IMR-90 (cell line): ENCODE data around the gene DDX31. TPM values are rescaled to one million over a fixed set of nuclear protein-coding genes. Genes with fewer than 3 reads are reported as not detected.

Source experiments
- ATAC-seq: fragments of 200-7000 bp; cut with Tn5 transposase; 2 replicates; pipeline ENCODE4 v1.9.1; 2020; ENCODE audit warnings: low read depth, mild to moderate bottlenecking, moderate library complexity
- BruUV-seq: library from RNA; stranded (reverse); fragments of 400-500 nt; replicated peaks from 2 replicates; lab custom pipeline; 2021; lab: Mats Ljungman, UMichigan
- CTCF ChIA-PET: fragments of 300-600 bp; formaldehyde crosslinking; extraction: SDS; loops from one replicate; lab custom pipeline; 2021; ENCODE audit warnings: antibody characterized with exemption; lab: Yijun Ruan, JAX
- POLR2A ChIA-PET: fragments of 300-600 bp; sonication (Branson Sonifier 250); formaldehyde crosslinking; loops from one replicate; lab custom pipeline; 2022; ENCODE audit warnings: antibody characterized with exemption; ENCODE audit not compliant: unreplicated experiment; lab: Charles Lee
- DNase-seq: peaks from one replicate; pipeline ENCODE4 v3.0.0; 2013
- H2AFZ ChIP-seq: replicated peaks from 2 replicates; pipeline ENCODE3; 2013; ENCODE audit warnings: low read length, mild to moderate bottlenecking; ENCODE audit not compliant: poor library complexity
- H2AK5ac ChIP-seq: 2 replicates; pipeline ENCODE4 v1.6.1; 2013; ENCODE audit warnings: low read depth, low read length, inconsistent platforms
- H2AK9ac ChIP-seq: replicated peaks from 2 replicates; pipeline ENCODE3; 2013; ENCODE audit warnings: mild to moderate bottlenecking, low read depth, low read length, moderate library complexity; ENCODE audit not compliant: poor library complexity
- H2BK120ac ChIP-seq: 2 replicates; pipeline ENCODE4 v1.6.1; 2013; ENCODE audit warnings: low read depth, low read length, inconsistent platforms
- H2BK15ac ChIP-seq: 3 replicates; pipeline ENCODE4 v1.6.1; 2013; ENCODE audit warnings: low read depth, low read length, inconsistent platforms
- H2BK20ac ChIP-seq: 2 replicates; pipeline ENCODE4 v1.6.1; 2013; ENCODE audit warnings: low read depth, mild to moderate bottlenecking, inconsistent platforms, low read length, moderate library complexity
- H2BK5ac ChIP-seq: 2 replicates; pipeline ENCODE4 v1.6.1; 2013; ENCODE audit warnings: mild to moderate bottlenecking, low read depth, low read length, inconsistent platforms; ENCODE audit not compliant: poor library complexity, severe bottlenecking
- H3K14ac ChIP-seq: replicated peaks from 2 replicates; pipeline ENCODE4 v1.6.1; 2013; ENCODE audit warnings: low read depth, low read length, inconsistent platforms
- H3K18ac ChIP-seq: 2 replicates; pipeline ENCODE4 v1.6.1; 2013; ENCODE audit warnings: low read depth, low read length, control low read depth
- H3K23ac ChIP-seq: 2 replicates; pipeline ENCODE4 v1.6.1; 2013; ENCODE audit warnings: low read depth, low read length, inconsistent platforms
- H3K27ac ChIP-seq: 2 replicates; pipeline ENCODE4 v1.5.1; 2013; ENCODE audit warnings: mild to moderate bottlenecking, control low read depth, low read length; ENCODE audit not compliant: insufficient read depth
- H3K27me3 ChIP-seq: 2 replicates; pipeline ENCODE4 v1.6.1; 2013; ENCODE audit warnings: low read length; ENCODE audit not compliant: control insufficient read depth, insufficient read depth
- H3K36me3 ChIP-seq: 2 replicates; pipeline ENCODE4 v1.6.1; 2013; ENCODE audit warnings: low read length, mixed read lengths; ENCODE audit not compliant: control insufficient read depth, insufficient read depth
- H3K4ac ChIP-seq: 2 replicates; pipeline ENCODE4 v1.6.1; 2013; ENCODE audit warnings: low read depth, low read length, inconsistent platforms
- H3K4me1 ChIP-seq: 2 replicates; pipeline ENCODE4 v1.6.1; 2013; ENCODE audit warnings: low read length, mixed read lengths; ENCODE audit not compliant: control insufficient read depth, insufficient read depth
- H3K4me2 ChIP-seq: 2 replicates; pipeline ENCODE4 v1.6.1; 2013; ENCODE audit warnings: low read depth, mild to moderate bottlenecking, control low read depth, low read length, moderate library complexity
- H3K4me3 ChIP-seq: 2 replicates; pipeline ENCODE4 v1.5.1; 2013; ENCODE audit warnings: low read depth, mild to moderate bottlenecking, control low read depth, low read length, moderate library complexity; ENCODE audit not compliant: insufficient read depth
- H3K56ac ChIP-seq: 2 replicates; pipeline ENCODE4 v1.6.1; 2013; ENCODE audit warnings: low read length, inconsistent platforms; ENCODE audit not compliant: insufficient read depth; ENCODE audit errors: extremely low read depth
- H3K79me1 ChIP-seq, 2 experiments: 2 replicates each; pipeline ENCODE4 v1.6.1; 2013; ENCODE audit warnings: low read length in 2 of 2, inconsistent platforms in 1 of 2, low read depth in 1 of 2
- H3K9ac ChIP-seq: 2 replicates; pipeline ENCODE4 v1.6.1; 2013; ENCODE audit warnings: low read depth, low read length, control low read depth
- H3K9me1 ChIP-seq: 2 replicates; pipeline ENCODE4 v1.6.1; 2013; ENCODE audit warnings: low read length, inconsistent platforms; ENCODE audit not compliant: insufficient read depth
- H3K9me3 ChIP-seq: 2 replicates; pipeline ENCODE4 v1.6.1; 2013; ENCODE audit warnings: low read length; ENCODE audit not compliant: control insufficient read depth, insufficient read depth
- H4K20me1 ChIP-seq: 2 replicates; pipeline ENCODE4 v1.6.1; 2013; ENCODE audit warnings: low read length, inconsistent platforms; ENCODE audit not compliant: insufficient read depth
- H4K5ac ChIP-seq: 2 replicates; pipeline ENCODE4 v1.6.1; 2013; ENCODE audit warnings: mild to moderate bottlenecking, low read depth, low read length, control low read depth
- H4K8ac ChIP-seq, 2 experiments: 2 replicates each; pipeline ENCODE4 v1.6.1; 2013; ENCODE audit warnings: low read depth in 2 of 2, low read length in 2 of 2, control low read depth in 1 of 2, inconsistent platforms in 1 of 2
- H4K91ac ChIP-seq: 2 replicates; pipeline ENCODE4 v1.6.1; 2013; ENCODE audit warnings: low read depth, low read length, inconsistent platforms; ENCODE audit not compliant: insufficient read depth
- MXI1 ChIP-seq: IDR thresholded peaks from 2 replicates; pipeline ENCODE4 v1.6.1; 2012; ENCODE audit warnings: low read depth, mild to moderate bottlenecking, low read length, moderate library complexity, borderline replicate concordance
- RFX5 ChIP-seq: IDR thresholded peaks from 2 replicates; pipeline ENCODE4 v1.8.0; 2012; ENCODE audit warnings: low read depth, mild to moderate bottlenecking, low read length, moderate library complexity
- whole genome bisulfite sequencing, 2 experiments: methylation state at CpG; one replicate each; pipeline versions ENCODE4 v1.1.5 to v1.1.7; 2013; ENCODE audit warnings: missing lambda C conversion rate in 2 of 2; ENCODE audit not compliant: insufficient read length in 1 of 2; ENCODE audit errors: extremely low coverage in 2 of 2; 5-methylcytosine and 5-hydroxymethylcytosine counted together
- dilution Hi-C: fragments of 300-500 bp; cut with HindIII; formaldehyde crosslinking; loops from one replicate; pipeline ENCODE4 v1.14.3; 2018; ENCODE audit warnings: low sequenced_read_pairs; ENCODE audit not compliant: unreplicated experiment
- in situ Hi-C: fragments of 300-500 bp; cut with MboI; formaldehyde crosslinking; loops from 3 replicates; pipeline ENCODE4 v1.14.3; 2019; ENCODE audit warnings: low sequenced_read_pairs, inconsistent platforms, mixed read lengths
- intact Hi-C: fragments of 100-400 bp; cut with micrococcal nuclease; formaldehyde crosslinking; loops from 2 replicates; pipeline ENCODE4 v1.10.0; 2022
- polyA plus RNA-seq, 3 experiments: library from polyadenylated mRNA; depleted of rRNA; stranded (reverse); fragments of >200 nt; gene quantifications; 2 replicates each; pipeline ENCODE4 v1.2.3, GENCODE V29; 2012; ENCODE audit warnings: low replicate concordance in 1 of 3
- total RNA-seq: library from RNA; depleted of rRNA; stranded (reverse); fragments of >200 nt; gene quantifications from 2 replicates; pipeline ENCODE4 v1.2.3, GENCODE V29; 2012
- TF ChIP-seq, protein P1 (sequence below): fragments of 150-350 bp; IDR thresholded peaks from 2 replicates; pipeline ENCODE4 v1.6.1; 2016; ENCODE audit warnings: low read depth, mild to moderate bottlenecking, low read length, moderate library complexity, borderline replicate concordance
- TF ChIP-seq, protein P2 (sequence below): fragments of 150-350 bp; IDR thresholded peaks from 2 replicates; pipeline ENCODE4 v1.6.1; 2017; ENCODE audit warnings: mild to moderate bottlenecking, antibody characterized with exemption, low read length, low read depth

Gene DDX31
- total and polyA plus RNA-seq, 2 of the 4 experiments (the other 2 are of a cell fraction) = 10.7 to 14.0 TPM

DNA sequence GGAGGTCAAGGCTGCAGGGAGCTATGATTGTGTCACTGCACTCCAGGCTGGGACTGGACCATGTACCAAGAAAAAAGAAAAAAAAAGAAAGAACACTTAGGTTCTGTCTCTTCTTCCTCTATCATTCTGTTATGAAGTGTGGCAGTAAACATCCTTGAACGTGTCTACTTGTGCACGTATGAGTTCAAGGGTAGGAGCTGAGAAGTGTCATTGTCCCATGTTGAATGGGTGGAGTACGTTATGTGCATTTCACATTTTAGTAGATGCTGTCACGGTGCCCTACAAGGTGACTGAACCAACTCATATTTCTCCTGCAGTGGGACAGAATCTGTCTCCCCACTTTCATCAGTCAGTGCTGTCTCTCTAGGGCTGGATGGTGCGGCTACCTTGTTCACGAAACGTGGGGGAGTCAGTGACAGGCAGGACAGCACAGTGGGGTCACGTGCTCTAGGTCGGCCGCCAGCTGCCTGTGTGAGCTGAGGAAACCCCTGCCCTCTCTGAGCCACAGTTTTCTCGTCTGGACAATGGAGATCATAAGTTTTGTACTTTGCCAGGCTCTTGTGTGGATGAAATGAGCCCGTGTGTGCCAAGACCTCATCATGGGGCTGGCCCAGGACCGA, 47.7 kb upstream of the DDX31 start:
- Histone ChIP-seq H3K23ac (no peak overlapping the region), H3K27me3 (peaks cover 19% of the 10 kb centered on the region), H3K14ac (no peak overlapping the region), H3K79me1 (no peaks in the 10 kb centered on the region), H4K20me1 (no peaks in the 10 kb centered on the region), H3K36me3 (no peaks in the 10 kb centered on the region), H3K4me2 (no peak overlapping the region), H3K9ac (no peak overlapping the region), H4K8ac (no peak overlapping the region), H2BK120ac (no peak overlapping the region), H3K9me1 (no peaks in the 10 kb centered on the region), H2BK20ac (no peak overlapping the region), H2AK9ac (no peak overlapping the region), H3K4me1 (no peaks in the 10 kb centered on the region), H4K91ac (no peak overlapping the region), H2BK15ac (no peak overlapping the region), H3K56ac (no peak overlapping the region), H3K4ac (no peak overlapping the region), H2AFZ (no peak overlapping the region), H2BK5ac (no peak overlapping the region), H4K5ac (no peak overlapping the region), H3K18ac (no peak overlapping the region), H3K27ac (no peak overlapping the region), H2AK5ac (no peak overlapping the region), H3K4me3 (no peak overlapping the region), H3K9me3 (no peaks in the 10 kb centered on the region)
- POLR2A ChIA-PET = no interaction called here
- TF ChIP-seq, protein P1, sequence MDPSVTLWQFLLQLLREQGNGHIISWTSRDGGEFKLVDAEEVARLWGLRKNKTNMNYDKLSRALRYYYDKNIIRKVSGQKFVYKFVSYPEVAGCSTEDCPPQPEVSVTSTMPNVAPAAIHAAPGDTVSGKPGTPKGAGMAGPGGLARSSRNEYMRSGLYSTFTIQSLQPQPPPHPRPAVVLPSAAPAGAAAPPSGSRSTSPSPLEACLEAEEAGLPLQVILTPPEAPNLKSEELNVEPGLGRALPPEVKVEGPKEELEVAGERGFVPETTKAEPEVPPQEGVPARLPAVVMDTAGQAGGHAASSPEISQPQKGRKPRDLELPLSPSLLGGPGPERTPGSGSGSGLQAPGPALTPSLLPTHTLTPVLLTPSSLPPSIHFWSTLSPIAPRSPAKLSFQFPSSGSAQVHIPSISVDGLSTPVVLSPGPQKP = no peak
- no peak for TF ChIP-seq MXI1
- no peak for TF ChIP-seq RFX5
- TF ChIP-seq, protein P2, sequence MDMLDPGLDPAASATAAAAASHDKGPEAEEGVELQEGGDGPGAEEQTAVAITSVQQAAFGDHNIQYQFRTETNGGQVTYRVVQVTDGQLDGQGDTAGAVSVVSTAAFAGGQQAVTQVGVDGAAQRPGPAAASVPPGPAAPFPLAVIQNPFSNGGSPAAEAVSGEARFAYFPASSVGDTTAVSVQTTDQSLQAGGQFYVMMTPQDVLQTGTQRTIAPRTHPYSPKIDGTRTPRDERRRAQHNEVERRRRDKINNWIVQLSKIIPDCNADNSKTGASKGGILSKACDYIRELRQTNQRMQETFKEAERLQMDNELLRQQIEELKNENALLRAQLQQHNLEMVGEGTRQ = no peak
- 50% methylated on average over 1 of the region's 13 CpGs; no CpG with 5 or more reads in 1 of the 2 experiments for WGBS, 2 experiments
- intact Hi-C loops (no loop called here), dilution Hi-C loops (no loop called here), in situ Hi-C loops (no loop called here)
- ATAC-seq (no peak), DNase-seq (no peak)
- CTCF ChIA-PET = no interaction called here
- no TSS peak for BruUV-seq
